GM18498 (cell line): ENCODE results near the gene CEP57L1.
"Not testable (repeated sequence)": the region's sequence is repeated elsewhere in the genome, so short reads cannot be mapped to it uniquely, and the experiment has no call there.

Source experiments
- ATAC-seq: cut with Tn5 transposase; IDR thresholded peaks from one replicate; pipeline ENCODE4 v1.9.1; 2021; ENCODE audit warnings: mild to moderate bottlenecking, moderate library complexity; ENCODE audit not compliant: unreplicated experiment

The CEP57L1 gene

GRCh38 chr6:109073344-109074132 is 21.8 kb upstream of the CEP57L1 start:
- ATAC-seq: no peak

GRCh38 chr6:109074133-109074415 is 21.2 kb upstream of the CEP57L1 start:
- ATAC-seq: no peak

GRCh38 chr6:109075934-109076333 is 19.4 kb upstream of the CEP57L1 start:
- ATAC-seq: no peak

- ATAC-seq: no peak
These were observed 18.9 kb upstream of the CEP57L1 start for GRCh38 chr6:109076377-109076776.

- ATAC-seq: no peak
These were observed 15.3 kb upstream of the CEP57L1 start for GRCh38 chr6:109079981-109080380.

- no peak for ATAC-seq
These were observed 14.3 kb upstream of the CEP57L1 start for GRCh38 chr6:109081026-109081425.

- no peak for ATAC-seq
These were observed 13.7 kb upstream of the CEP57L1 start for GRCh38 chr6:109081516-109082187.

- ATAC-seq: no peak
These were observed 13.1 kb upstream of the CEP57L1 start for GRCh38 chr6:109082188-109082577.

GRCh38 chr6:109083657-109084056 is 11.7 kb upstream of the CEP57L1 start:
- ATAC-seq: no peak

GRCh38 chr6:109084146-109084545 is 11.2 kb upstream of the CEP57L1 start:
- ATAC-seq: not testable (repeated sequence)

GRCh38 chr6:109087661-109088264 is 7.5 kb upstream of the CEP57L1 start:
- ATAC-seq: no peak

- ATAC-seq: no peak
These were observed 6.3 kb upstream of the CEP57L1 start for GRCh38 chr6:109088995-109089394.

- ATAC-seq: no peak
These were observed 3.8 kb upstream of the CEP57L1 start for GRCh38 chr6:109091314-109092024.

GRCh38 chr6:109092074-109092473 is 3.2 kb upstream of the CEP57L1 start:
- no peak for ATAC-seq

GRCh38 chr6:109093732-109094415 is 1.4 kb upstream of the CEP57L1 start:
- no peak for ATAC-seq

GRCh38 chr6:109094416-109095035 is 781 bp upstream of the CEP57L1 start, which contains the start of gene SESN1:
Gene SESN1, minus strand, starts transcription at chr6:109094846. Its CDS starts 773 bp downstream, at chr6:109094073.
- ATAC-seq: peak; percentile 76

GRCh38 chr6:109095835-109096084 is 453 bp downstream of the CEP57L1 start:
- no peak for ATAC-seq

GRCh38 chr6:109096208-109096607 is 901 bp downstream of the CEP57L1 start:
- no peak for ATAC-seq

- no peak for ATAC-seq
These were observed 2.4 kb downstream of the CEP57L1 start for GRCh38 chr6:109097661-109098060.

- ATAC-seq: no peak
These were observed 7.5 kb downstream of the CEP57L1 start for GRCh38 chr6:109102762-109103161.

- ATAC-seq: no peak
These were observed 8.6 kb downstream of the CEP57L1 start for GRCh38 chr6:109103942-109104341.
